PC-9 (cell line): Measurements from ENCODE around the gene PRKCH. TPM values are rescaled to one million over a fixed set of nuclear protein-coding genes. Genes with fewer than 3 reads are reported as not detected.

Source experiments
- BruUV-seq: library from RNA; stranded (reverse); fragments of 400-500 nt; replicated peaks from 2 replicates; lab custom pipeline; 2021; lab: Mats Ljungman, UMichigan
- CTCF ChIA-PET: fragments of 300-600 bp; sonication (Branson Sonifier 250); formaldehyde crosslinking; loops from one replicate; lab custom pipeline; 2022; ENCODE audit warnings: antibody characterized with exemption; lab: Charles Lee
- POLR2A ChIA-PET: fragments of 300-600 bp; sonication (Branson Sonifier 250); formaldehyde crosslinking; loops from one replicate; lab custom pipeline; 2022; ENCODE audit warnings: antibody characterized with exemption; ENCODE audit not compliant: unreplicated experiment; lab: Charles Lee
- DNase-seq, 2 experiments: peaks; one replicate each; pipeline versions ENCODE4 v3.0.0 to v3.0.0-alpha.2; 2015 to 2022; ENCODE audit warnings: mixed read lengths in 1 of 2
- H2AFZ ChIP-seq: fragments of 200-600 bp; sonication (generic); 2 replicates; pipeline ENCODE4 v1.8.1; 2017; ENCODE audit warnings: antibody characterized with exemption
- H3F3A ChIP-seq: fragments of 200-600 bp; sonication (generic); 2 replicates; pipeline ENCODE4 v1.8.1; 2017; ENCODE audit warnings: antibody characterized with exemption, mild to moderate bottlenecking, low read depth; ENCODE audit not compliant: insufficient read depth
- H3K27ac ChIP-seq: fragments of 200-600 bp; sonication (generic); 2 replicates; pipeline ENCODE4 v1.6.1; 2016; ENCODE audit warnings: mixed run types
- H3K27me3 ChIP-seq: fragments of 200-600 bp; sonication (generic); 2 replicates; pipeline ENCODE4 v1.6.1; 2016; ENCODE audit warnings: low read depth, mixed run types; ENCODE audit not compliant: insufficient read depth
- H3K36me3 ChIP-seq: fragments of 200-600 bp; sonication (generic); 2 replicates; pipeline ENCODE4 v1.6.1; 2016; ENCODE audit warnings: low read depth, mixed run types
- H3K4me1 ChIP-seq: fragments of 200-600 bp; sonication (generic); replicated peaks from 2 replicates; pipeline ENCODE4 v1.6.1; 2016; ENCODE audit warnings: mixed run types; ENCODE audit not compliant: insufficient read depth
- H3K4me2 ChIP-seq: fragments of 200-600 bp; sonication (generic); 2 replicates; pipeline ENCODE4 v1.6.1; 2017; ENCODE audit warnings: mixed run types
- H3K4me3 ChIP-seq: fragments of 200-600 bp; sonication (generic); 2 replicates; pipeline ENCODE4 v1.6.1; 2016; ENCODE audit warnings: mixed run types
- H3K79me2 ChIP-seq: fragments of 200-600 bp; sonication (generic); 2 replicates; pipeline ENCODE4 v1.6.1; 2017; ENCODE audit warnings: low read depth, mixed run types
- H3K9me2 ChIP-seq: fragments of 200-600 bp; sonication (generic); 2 replicates; pipeline ENCODE4 v1.8.1; 2017; ENCODE audit warnings: mild to moderate bottlenecking; ENCODE audit not compliant: insufficient read depth
- H3K9me3 ChIP-seq: fragments of 200-600 bp; sonication (generic); 2 replicates; pipeline ENCODE4 v1.8.1; 2016; ENCODE audit warnings: low read depth; ENCODE audit not compliant: insufficient read depth
- H4K20me1 ChIP-seq: fragments of 200-600 bp; sonication (generic); 2 replicates; pipeline ENCODE4 v1.8.1; 2017; ENCODE audit not compliant: insufficient read depth
- EZH2 ChIP-seq: fragments of 200-600 bp; sonication (generic); IDR thresholded peaks from 2 replicates; pipeline ENCODE4 v1.8.0; 2017; ENCODE audit warnings: antibody characterized with exemption, low read depth
- intact Hi-C: fragments of 100-400 bp; cut with micrococcal nuclease; formaldehyde crosslinking; loops from one replicate; pipeline ENCODE4 v1.10.0; 2022; ENCODE audit not compliant: unreplicated experiment
- total RNA-seq: library from RNA; stranded (reverse); gene quantifications from 2 replicates; pipeline ENCODE4 v1.2.3, GENCODE V29; 2021
- TF ChIP-seq, protein P1 (sequence below): fragments of 200-600 bp; sonication (generic); conservative IDR thresholded peaks from 2 replicates; pipeline ENCODE4 v1.6.1; 2017; ENCODE audit warnings: mixed run types, antibody characterized with exemption, mild to moderate bottlenecking, moderate library complexity

PRKCH gene
- total RNA-seq, 1 experiment from 2014 or later = 32.4 TPM

DNA sequence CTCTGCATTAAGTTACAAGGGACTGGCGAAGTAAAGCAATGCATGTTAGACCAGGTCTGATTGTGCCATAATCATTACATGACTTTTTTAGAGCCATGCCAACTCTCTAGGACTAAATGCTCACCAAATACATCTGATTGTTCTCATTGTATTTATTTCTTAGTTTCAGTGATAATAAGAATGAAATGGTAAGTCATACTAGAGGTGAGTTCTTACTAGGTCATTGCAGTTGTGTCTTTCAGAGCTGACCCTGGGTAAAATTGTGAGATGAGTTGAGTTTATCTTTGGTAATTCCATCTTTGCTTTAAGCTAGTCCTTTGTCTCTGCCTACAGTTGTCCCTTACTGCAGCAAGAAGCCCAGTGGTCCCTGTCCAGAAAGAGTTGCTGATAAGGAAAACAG, 73.2 kb downstream of the PRKCH start:
- Histone ChIP-seq H3K4me3 (no peak overlapping the region), H3K27me3 (no peaks in the 10 kb centered on the region), H3F3A (peaks cover 16% of the 10 kb centered on the region), H4K20me1 (no peaks in the 10 kb centered on the region; the same call in 1 of the 2 replicates), H3K79me2 (peaks cover 46% of the 10 kb centered on the region), H3K27ac (no peak overlapping the region), H3K36me3 (peaks cover 15% of the 10 kb centered on the region; the same call in 1 of the 2 replicates), H3K4me2 (no peak overlapping the region), H3K4me1 (peaks cover 17% of the 10 kb centered on the region), H2AFZ (no peak overlapping the region), H3K9me3 (no peaks in the 10 kb centered on the region), H3K9me2 (no peaks in the 10 kb centered on the region)
- ChIA-PET CTCF (no interaction called here), POLR2A (interaction anchor here (0.6 kb wide), 1 partner anchor 73 kb away, joined by 4 read pairs; no protein-coding TSS in a partner anchor)
- no TSS peak for BruUV-seq
- TF ChIP-seq, protein P1, sequence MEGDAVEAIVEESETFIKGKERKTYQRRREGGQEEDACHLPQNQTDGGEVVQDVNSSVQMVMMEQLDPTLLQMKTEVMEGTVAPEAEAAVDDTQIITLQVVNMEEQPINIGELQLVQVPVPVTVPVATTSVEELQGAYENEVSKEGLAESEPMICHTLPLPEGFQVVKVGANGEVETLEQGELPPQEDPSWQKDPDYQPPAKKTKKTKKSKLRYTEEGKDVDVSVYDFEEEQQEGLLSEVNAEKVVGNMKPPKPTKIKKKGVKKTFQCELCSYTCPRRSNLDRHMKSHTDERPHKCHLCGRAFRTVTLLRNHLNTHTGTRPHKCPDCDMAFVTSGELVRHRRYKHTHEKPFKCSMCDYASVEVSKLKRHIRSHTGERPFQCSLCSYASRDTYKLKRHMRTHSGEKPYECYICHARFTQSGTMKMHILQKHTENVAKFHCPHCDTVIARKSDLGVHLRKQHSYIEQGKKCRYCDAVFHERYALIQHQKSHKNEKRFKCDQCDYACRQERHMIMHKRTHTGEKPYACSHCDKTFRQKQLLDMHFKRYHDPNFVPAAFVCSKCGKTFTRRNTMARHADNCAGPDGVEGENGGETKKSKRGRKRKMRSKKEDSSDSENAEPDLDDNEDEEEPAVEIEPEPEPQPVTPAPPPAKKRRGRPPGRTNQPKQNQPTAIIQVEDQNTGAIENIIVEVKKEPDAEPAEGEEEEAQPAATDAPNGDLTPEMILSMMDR = no peak
- TF ChIP-seq EZH2 = no peak
- no peak for DNase-seq
- intact Hi-C loops = no loop called here

DNA sequence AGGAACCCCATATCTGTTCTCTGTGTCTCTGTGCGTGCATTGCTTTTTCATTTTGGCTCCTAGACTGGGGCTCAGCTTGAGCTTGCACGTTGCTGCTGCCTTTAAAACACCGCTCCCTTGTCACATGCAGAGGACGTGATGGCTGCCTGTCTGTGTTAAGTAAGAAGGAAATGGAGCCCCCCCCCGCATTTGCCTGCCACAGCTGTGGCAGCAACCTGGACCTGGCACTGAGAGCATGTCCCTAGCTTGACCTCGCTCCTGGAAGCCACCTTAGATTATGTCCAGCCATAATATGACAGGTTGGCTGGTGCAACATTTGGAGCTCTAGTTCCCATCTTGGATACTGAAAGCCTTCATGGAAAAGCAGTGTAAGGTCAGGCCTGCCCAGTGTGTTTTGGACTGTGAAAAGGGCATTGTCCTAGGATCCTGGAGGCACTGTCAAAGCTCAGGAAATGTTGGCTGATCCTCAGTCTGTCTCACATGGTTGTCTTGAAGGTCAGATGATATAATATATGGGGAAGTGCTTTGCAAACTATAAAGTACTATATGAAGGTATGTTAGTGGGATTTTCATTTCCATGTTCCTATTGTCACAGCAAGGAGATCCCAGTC, 73.8 kb downstream of the PRKCH start:
- no peaks in the 10 kb centered on the region for H3K9me3 ChIP-seq
- TF ChIP-seq, protein P1 = no peak
- TF ChIP-seq EZH2 = no peak
- H3K4me3 ChIP-seq = no peak overlapping the region
- H3F3A ChIP-seq = peaks cover 9% of the 10 kb centered on the region; the same call in 1 of the 2 replicates
- H3K36me3 ChIP-seq = peaks cover 15% of the 10 kb centered on the region; the same call in 1 of the 2 replicates
- H3K4me2 ChIP-seq = no peak overlapping the region
- ChIA-PET CTCF (no interaction called here), POLR2A (interaction anchor here (0.6 to 0.7 kb wide), 2 partner anchors 10 to 14 kb away, joined by 3 to 32 read pairs; no protein-coding TSS in a partner anchor)
- H4K20me1 ChIP-seq = no peaks in the 10 kb centered on the region; the same call in 1 of the 2 replicates
- no peak overlapping the region for H2AFZ ChIP-seq
- peaks cover 10% of the 10 kb centered on the region for H3K4me1 ChIP-seq
- intact Hi-C loops = no loop called here
- BruUV-seq = no TSS peak
- DNase-seq = no peak
- peaks cover 39% of the 10 kb centered on the region for H3K79me2 ChIP-seq
- H3K9me2 ChIP-seq = no peaks in the 10 kb centered on the region
- no peak overlapping the region for H3K27ac ChIP-seq
- no peaks in the 10 kb centered on the region for H3K27me3 ChIP-seq

DNA sequence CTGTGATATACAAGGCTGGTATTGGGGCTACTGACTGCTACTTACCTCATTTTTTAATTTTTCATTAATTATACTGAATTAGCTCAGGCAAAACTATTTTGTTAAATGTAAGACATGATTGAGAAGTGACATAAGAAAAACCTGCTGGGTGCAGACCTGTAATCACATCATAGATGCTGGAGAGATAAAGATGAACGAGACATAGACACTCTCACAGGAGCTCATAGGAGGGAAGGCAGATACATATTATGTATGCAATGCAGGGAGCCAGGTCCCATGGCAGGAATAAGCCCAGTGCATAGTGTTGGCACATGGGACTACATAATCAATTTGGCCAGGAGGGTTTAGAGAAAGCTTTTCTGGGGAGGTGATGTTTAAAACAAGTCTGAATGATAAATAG, 74.9 kb downstream of the PRKCH start:
- H3K9me2 ChIP-seq = no peaks in the 10 kb centered on the region; the same call in 1 of the 2 replicates
- peaks cover 15% of the 10 kb centered on the region; the same call in 1 of the 2 replicates for H3K36me3 ChIP-seq
- no peaks in the 10 kb centered on the region for H3F3A ChIP-seq
- H3K27ac ChIP-seq = no peak overlapping the region
- H3K9me3 ChIP-seq = no peaks in the 10 kb centered on the region
- DNase-seq = no peak
- POLR2A ChIA-PET = interaction anchor here (0.6 kb wide), 1 partner anchor 15 kb away, joined by 3 read pairs; no protein-coding TSS in a partner anchor
- no peaks in the 10 kb centered on the region for H3K27me3 ChIP-seq
- no TSS peak for BruUV-seq
- CTCF ChIA-PET = no interaction called here
- no peak overlapping the region for H2AFZ ChIP-seq
- peaks cover 28% of the 10 kb centered on the region for H3K79me2 ChIP-seq
- no peak overlapping the region for H3K4me2 ChIP-seq
- intact Hi-C loops = no loop called here
- no peak for TF ChIP-seq EZH2
- TF ChIP-seq, protein P1 = no peak
- H3K4me3 ChIP-seq = no peak overlapping the region
- H3K4me1 ChIP-seq = no peaks in the 10 kb centered on the region
- no peaks in the 10 kb centered on the region; the same call in 1 of the 2 replicates for H4K20me1 ChIP-seq
